SU-DHL-6 (cell line): Measurements from ENCODE around the gene ZNF442.
"Not testable (repeated sequence)": the region's sequence is repeated elsewhere in the genome, so short reads cannot be mapped to it uniquely, and the experiment has no call there.

Source experiments
- H2AFZ ChIP-seq: fragments of 200-600 bp; sonication (generic); 2 replicates; pipeline ENCODE4 v1.6.1; 2014; ENCODE audit warnings: low read depth, mild to moderate bottlenecking, moderate library complexity, mixed read lengths, antibody characterized with exemption, low read length; ENCODE audit not compliant: severe bottlenecking
- H3F3A ChIP-seq: fragments of 200-600 bp; shearing (Covaris generic); 2 replicates; pipeline ENCODE4 v1.6.0; 2016; ENCODE audit warnings: antibody characterized with exemption, mild to moderate bottlenecking; ENCODE audit not compliant: insufficient read depth
- H3K27ac ChIP-seq: fragments of 200-600 bp; sonication (generic); 2 replicates; pipeline ENCODE4 v1.5.1; 2016; ENCODE audit warnings: low read depth, mild to moderate bottlenecking, low read length, moderate library complexity, mixed read lengths
- H3K27me3 ChIP-seq: fragments of 200-600 bp; sonication (generic), shearing (Covaris generic); 2 replicates; pipeline ENCODE4 v1.6.0; 2014; ENCODE audit warnings: mild to moderate bottlenecking, low read length
- H3K36me3 ChIP-seq: fragments of 200-600 bp; sonication (generic); 2 replicates; pipeline ENCODE4 v1.6.1; 2014; ENCODE audit warnings: mild to moderate bottlenecking, low read length, mixed read lengths
- H3K4me2 ChIP-seq: fragments of 300-600, 200-600 bp; shearing (Covaris generic), sonication (generic); 2 replicates; pipeline ENCODE4 v1.6.0; 2014; ENCODE audit warnings: low read length, low read depth, mild to moderate bottlenecking; ENCODE audit not compliant: poor library complexity, severe bottlenecking
- H3K4me3 ChIP-seq: fragments of 200-600 bp; sonication (generic); 2 replicates; pipeline ENCODE4 v1.5.1; 2014; ENCODE audit warnings: antibody characterized with exemption, low read length, mild to moderate bottlenecking, mixed read lengths; ENCODE audit not compliant: insufficient read depth, poor library complexity, severe bottlenecking
- H3K79me2 ChIP-seq: fragments of 200-600 bp; sonication (generic); 2 replicates; pipeline ENCODE4 v1.6.1; 2014; ENCODE audit warnings: mild to moderate bottlenecking, low read length, moderate library complexity; ENCODE audit not compliant: insufficient read depth
- H3K9ac ChIP-seq: fragments of 200-600 bp; sonication (generic); 2 replicates; pipeline ENCODE4 v1.7.0; 2014; ENCODE audit warnings: mild to moderate bottlenecking, low read length
- H3K9me2 ChIP-seq: fragments of 200-600 bp; sonication (generic); replicated peaks from 2 replicates; pipeline ENCODE4 v1.6.1; 2014; ENCODE audit warnings: low read length; ENCODE audit not compliant: insufficient read depth
- H3K9me3 ChIP-seq: fragments of 200-600 bp; sonication (generic); 2 replicates; pipeline ENCODE4 v1.6.1; 2014; ENCODE audit warnings: low read length, mixed read lengths; ENCODE audit not compliant: insufficient read depth
- H4K20me1 ChIP-seq: fragments of 200-600 bp; sonication (generic); 2 replicates; pipeline ENCODE4 v1.6.1; 2014; ENCODE audit warnings: low read depth, mild to moderate bottlenecking, antibody characterized with exemption, low read length, moderate library complexity, mixed read lengths
- CTCF ChIP-seq: fragments of 200-600 bp; sonication (generic); IDR thresholded peaks from one replicate; pipeline ENCODE4 v1.5.1; 2017; ENCODE audit warnings: antibody characterized with exemption, mild to moderate bottlenecking, low read length, moderate library complexity; ENCODE audit not compliant: insufficient read depth, poor library complexity, severe bottlenecking
- EZH2phosphoT487 ChIP-seq: fragments of 200-600 bp; sonication (generic), shearing (Covaris generic); conservative IDR thresholded peaks from 2 replicates; pipeline ENCODE4 v1.6.1; 2018; ENCODE audit warnings: mild to moderate bottlenecking, antibody characterized with exemption, low read length, moderate library complexity, mixed read lengths

ZNF442 gene

GRCh38 chr19:12391148-12391547 is 25.7 kb upstream of the ZNF442 start:
- not testable (repeated sequence) for H3K9ac ChIP-seq, H3K27ac ChIP-seq, H3K9me2 ChIP-seq, H3K4me3 ChIP-seq, H2AFZ ChIP-seq, H3K27me3 ChIP-seq, H3K9me3 ChIP-seq, H3K4me2 ChIP-seq, H4K20me1 ChIP-seq, H3F3A ChIP-seq
- Histone ChIP-seq H3K36me3 (peaks cover 40% of the 10 kb centered on the region), H3K79me2 (peaks cover 25% of the 10 kb centered on the region)

DNA sequence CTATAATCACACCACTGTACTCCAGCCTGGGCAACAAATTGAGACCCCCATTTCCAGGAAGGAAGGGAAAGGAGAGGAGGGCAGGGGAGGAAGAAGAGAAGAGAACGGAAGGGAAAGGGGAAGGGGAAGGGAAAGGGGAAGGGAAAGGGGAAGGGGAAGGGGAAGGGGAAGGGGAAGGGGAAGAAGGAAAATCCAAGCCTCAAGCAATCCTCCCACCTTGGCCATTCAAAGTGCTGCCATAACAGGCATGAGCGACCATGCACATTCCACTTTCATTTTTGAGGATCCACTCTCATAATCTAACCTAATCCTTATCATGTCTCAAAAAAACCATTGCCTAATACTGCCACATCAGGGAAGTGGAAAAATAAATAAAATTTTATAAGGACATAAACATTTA is 20.9 kb upstream of the ZNF442 start:
- H3K9me3 ChIP-seq, H3K27ac ChIP-seq, H4K20me1 ChIP-seq, H3K9me2 ChIP-seq, H3F3A ChIP-seq, H3K4me2 ChIP-seq, H3K4me3 ChIP-seq, H3K27me3 ChIP-seq, H3K79me2 ChIP-seq, H3K9ac ChIP-seq, H2AFZ ChIP-seq: not testable (repeated sequence)
- peaks cover 30% of the 10 kb centered on the region for H3K36me3 ChIP-seq

- Histone ChIP-seq H3K4me3 (no peak overlapping the region), H3K36me3 (peaks cover 34% of the 10 kb centered on the region)
Measured at GRCh38 chr19:12380444-12380737, 14.9 kb upstream of the ZNF442 start.

DNA sequence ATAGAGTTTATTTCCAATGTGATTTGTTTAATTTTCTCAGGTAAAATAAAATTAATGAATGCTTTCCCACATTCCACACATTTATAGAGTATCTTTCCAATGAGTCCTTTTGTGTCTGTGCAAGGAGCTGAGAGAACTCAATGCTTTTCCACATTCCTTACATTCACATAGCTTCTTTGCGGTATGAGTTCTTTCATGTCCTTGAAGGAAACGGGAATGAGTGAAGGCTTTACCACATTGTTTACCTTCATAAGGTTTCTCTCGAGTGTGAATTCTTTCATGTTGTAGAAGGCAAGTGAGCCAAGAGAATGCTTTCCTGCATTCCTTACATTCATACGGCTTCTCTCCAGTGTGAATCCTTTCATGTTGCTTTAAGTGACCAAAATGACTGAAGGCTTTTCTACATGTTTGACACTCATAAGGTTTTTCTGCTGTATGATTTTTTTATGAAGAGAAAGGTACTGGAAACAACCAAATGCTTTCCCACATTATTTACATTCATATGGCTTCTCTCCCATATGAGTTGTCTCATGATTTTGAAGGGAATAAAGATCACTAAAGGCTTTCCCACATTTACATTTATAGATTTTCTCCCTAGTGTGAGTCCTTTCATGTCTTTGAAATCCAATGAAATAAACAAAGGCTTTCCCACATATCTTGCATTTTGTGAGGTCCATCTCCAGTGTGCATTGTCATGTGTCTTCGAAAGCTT is 14.4 kb upstream of the ZNF442 start:
- no peak overlapping the region for H3K4me2 ChIP-seq
- H3K27ac ChIP-seq = no peak overlapping the region
- H3K79me2 ChIP-seq = no peaks in the 10 kb centered on the region
- peaks cover 34% of the 10 kb centered on the region for H3K36me3 ChIP-seq
- peaks cover 30% of the 10 kb centered on the region; the same call in 1 of the 2 replicates for H3K9me3 ChIP-seq
- no peak overlapping the region for H3K9ac ChIP-seq
- H3K27me3 ChIP-seq = no peaks in the 10 kb centered on the region
- no peak for TF ChIP-seq CTCF
- TF ChIP-seq EZH2phosphoT487 = no peak
- H3K9me2 ChIP-seq = no peaks in the 10 kb centered on the region
- H4K20me1 ChIP-seq = no peaks in the 10 kb centered on the region
- H3F3A ChIP-seq = no peaks in the 10 kb centered on the region
- no peak overlapping the region for H3K4me3 ChIP-seq
- no peak overlapping the region for H2AFZ ChIP-seq

More at GRCh38 chr19:12380444-12380737, 14.9 kb upstream of the ZNF442 start:
- H3K9ac ChIP-seq = no peak overlapping the region
- peaks cover 30% of the 10 kb centered on the region; the same call in 1 of the 2 replicates for H3K9me3 ChIP-seq
- TF ChIP-seq EZH2phosphoT487 (no peak), CTCF (no peak)
- H3K9me2 ChIP-seq = no peaks in the 10 kb centered on the region
- H3K79me2 ChIP-seq = no peaks in the 10 kb centered on the region
- no peak overlapping the region for H3K27ac ChIP-seq
- no peaks in the 10 kb centered on the region for H3F3A ChIP-seq
- no peaks in the 10 kb centered on the region for H3K27me3 ChIP-seq
- H2AFZ ChIP-seq = no peak overlapping the region
- no peak overlapping the region for H3K4me2 ChIP-seq
- no peaks in the 10 kb centered on the region for H4K20me1 ChIP-seq
